K562 (cell line): Measurements from ENCODE around the gene CLDND2. TPM values are rescaled to one million over a fixed set of nuclear protein-coding genes. Genes with fewer than 3 reads are reported as not detected.
A peak's percentile ranks its signal among the peaks of the same experiment; 100 is the strongest.

Experiments used
- CBFB ChIP-seq: sonication (generic); formaldehyde crosslinking; IDR thresholded peaks from 2 replicates; pipeline ENCODE4 v1.4.0; 2020; ENCODE audit warnings: mild to moderate bottlenecking, missing genetic modification reagents
- CSDE1 ChIP-seq, 2 experiments: fragments of 450-650 bp; IDR thresholded peaks; 2 replicates each; pipeline ENCODE4 v1.6.1; 2016; ENCODE audit warnings: mild to moderate bottlenecking in 1 of 2
- DPF2 ChIP-seq: fragments of 450-650 bp; IDR thresholded peaks from 2 replicates; pipeline ENCODE4 v1.6.1; 2016
- E2F3 ChIP-seq: fragments of 250-450 bp; sonication (Bioruptor Pico); IDR thresholded peaks from 2 replicates; pipeline ENCODE4 v1.4.0; 2020; ENCODE audit warnings: mild to moderate bottlenecking
- EGR1 ChIP-seq: fragments of 450-650 bp; conservative IDR thresholded peaks from 2 replicates; pipeline ENCODE4 v1.6.1; 2017; ENCODE audit warnings: mild to moderate bottlenecking
- FOXA3 ChIP-seq, 2 experiments: fragments of 450-650 bp in 1 of 2; sonication (generic) in 1 of 2; formaldehyde crosslinking; IDR thresholded peaks in 1 of 2; conservative IDR thresholded peaks in 1 of 2; 2 replicates each; pipeline versions ENCODE4 v1.4.0 to v1.8.0; 2020 to 2022; ENCODE audit warnings: mild to moderate bottlenecking in 2 of 2, missing genetic modification reagents in 1 of 2
- GTF2E2 ChIP-seq: fragments of 200-800 bp; sonication (Bioruptor generic); IDR thresholded peaks from 2 replicates; pipeline ENCODE4 v1.6.1; 2016; ENCODE audit warnings: missing genetic modification characterization, missing compliant biosample characterization
- ILK ChIP-seq: fragments of 450-650 bp; IDR thresholded peaks from 2 replicates; pipeline ENCODE4 v1.6.1; 2016; ENCODE audit warnings: missing genetic modification characterization, low read depth, mild to moderate bottlenecking, missing compliant biosample characterization, moderate library complexity, borderline replicate concordance
- KDM5B ChIP-seq: fragments of 200-600 bp; sonication (generic); IDR thresholded peaks from 2 replicates; pipeline ENCODE4 v1.6.1; 2012; ENCODE audit warnings: low read depth, mild to moderate bottlenecking, moderate library complexity, low read length, control low read depth, inconsistent platforms; ENCODE audit not compliant: insufficient replicate concordance
- MXI1 ChIP-seq: IDR thresholded peaks from 2 replicates; pipeline ENCODE4 v1.6.1; 2011; ENCODE audit warnings: low read depth, mild to moderate bottlenecking, improper control_type of control experiment, low read length
- PHF8 ChIP-seq: fragments of 200-600 bp; sonication (generic); IDR thresholded peaks from 2 replicates; pipeline ENCODE4 v1.6.1; 2012; ENCODE audit warnings: mixed run types, mild to moderate bottlenecking, inconsistent platforms, low read length, moderate library complexity, borderline replicate concordance
- POLR2AphosphoS5 ChIP-seq: IDR thresholded peaks from 2 replicates; pipeline ENCODE4 v1.6.1; 2011; ENCODE audit warnings: mild to moderate bottlenecking, low read depth, low read length, moderate library complexity; ENCODE audit not compliant: control insufficient read depth, insufficient read depth
- POLR3G ChIP-seq: IDR thresholded peaks from 2 replicates; pipeline ENCODE4 v1.6.1; 2011; ENCODE audit not compliant: insufficient read length, insufficient replicate concordance; ENCODE audit errors: extremely low read depth
- TEAD4 ChIP-seq, 2 experiments: sonication (generic) in 1 of 2; formaldehyde crosslinking in 1 of 2; IDR thresholded peaks; 2 replicates each; pipeline versions ENCODE4 v1.6.1 to v1.8.0; 2012 to 2022; ENCODE audit warnings: borderline replicate concordance in 1 of 2, inconsistent platforms in 1 of 2, low read length in 1 of 2, mild to moderate bottlenecking in 1 of 2, missing genetic modification reagents in 1 of 2
- TSC22D4 ChIP-seq: fragments of 450-650 bp; IDR thresholded peaks from 2 replicates; pipeline ENCODE4 v1.6.1; 2016; ENCODE audit warnings: missing genetic modification characterization, missing biosample characterization, control low read depth
- USF1 ChIP-seq: sonication (generic); formaldehyde crosslinking; IDR thresholded peaks from 2 replicates; pipeline ENCODE4 v1.9.0; 2022; ENCODE audit warnings: mild to moderate bottlenecking, missing genetic modification reagents
- ZNF124 ChIP-seq: sonication (generic); formaldehyde crosslinking; IDR thresholded peaks from 2 replicates; pipeline ENCODE4 v1.8.1; 2022; ENCODE audit warnings: missing genetic modification reagents
- ZNF224 ChIP-seq: sonication (generic); formaldehyde crosslinking; IDR thresholded peaks from 2 replicates; pipeline ENCODE4 v1.8.0; 2022; ENCODE audit warnings: mild to moderate bottlenecking, missing genetic modification reagents
- ZNF347 ChIP-seq: fragments of 450-650 bp; formaldehyde crosslinking; IDR thresholded peaks from 2 replicates; pipeline ENCODE4 v1.4.0; 2020; ENCODE audit warnings: low read depth, mild to moderate bottlenecking, moderate library complexity
- ZNF79 ChIP-seq: fragments of 250-450 bp; sonication (Bioruptor Pico); IDR thresholded peaks from 2 replicates; pipeline ENCODE4 v1.4.0; 2020; ENCODE audit warnings: low read depth, mild to moderate bottlenecking, moderate library complexity
- polyA plus RNA-seq, 8 experiments: library from polyadenylated mRNA; depleted of rRNA in 4 of 8; stranded (reverse) in 5 of 8; unstranded in 3 of 8; fragments of >200 nt; fragmentation: Nextera tagmentation in 2 of 8; fragmentation: Illumina TruSeq in 1 of 8; extraction: Ambion mirVana in 2 of 8; extraction: Trizol in 1 of 8; gene quantifications; 2 replicates each; pipeline versions ENCODE4 v1.2.1 to v1.2.3, GENCODE V29; 2011 to 2014; ENCODE audit warnings: inconsistent platforms in 1 of 8, missing spikeins in 1 of 8
- total RNA-seq, 7 experiments: library from RNA; depleted of rRNA in 6 of 7; stranded (reverse); fragments of >200 nt in 6 of 7; fragmentation: Illumina TruSeq in 2 of 7; extraction: Trizol in 2 of 7; gene quantifications; 2 replicates each; pipeline versions ENCODE4 v1.2.1 to v1.2.3, GENCODE V29; 2011 to 2021; ENCODE audit warnings: low replicate concordance in 1 of 7
- TF ChIP-seq, protein P1 (sequence below): fragments of 250-450 bp; sonication (Bioruptor Pico); IDR thresholded peaks from 2 replicates; pipeline ENCODE4 v1.9.0; 2021; ENCODE audit warnings: mild to moderate bottlenecking, inconsistent platforms
- TF ChIP-seq, protein P2 (sequence below): sonication (generic); formaldehyde crosslinking; IDR thresholded peaks from 2 replicates; pipeline ENCODE4 v1.4.0; 2020; ENCODE audit warnings: mild to moderate bottlenecking, missing genetic modification reagents

Gene CLDND2
- total and polyA plus RNA-seq, 9 of the 15 experiments (the other 6 are each of a cell fraction or from before 2014, with no cell fraction given): 0.45 to 4.0 (median 1.2) TPM; not detected in 3

GRCh38 chr19:51368366-51369282 lies at the start of gene CLDND2 (continued):
- TF ChIP-seq, protein P1, sequence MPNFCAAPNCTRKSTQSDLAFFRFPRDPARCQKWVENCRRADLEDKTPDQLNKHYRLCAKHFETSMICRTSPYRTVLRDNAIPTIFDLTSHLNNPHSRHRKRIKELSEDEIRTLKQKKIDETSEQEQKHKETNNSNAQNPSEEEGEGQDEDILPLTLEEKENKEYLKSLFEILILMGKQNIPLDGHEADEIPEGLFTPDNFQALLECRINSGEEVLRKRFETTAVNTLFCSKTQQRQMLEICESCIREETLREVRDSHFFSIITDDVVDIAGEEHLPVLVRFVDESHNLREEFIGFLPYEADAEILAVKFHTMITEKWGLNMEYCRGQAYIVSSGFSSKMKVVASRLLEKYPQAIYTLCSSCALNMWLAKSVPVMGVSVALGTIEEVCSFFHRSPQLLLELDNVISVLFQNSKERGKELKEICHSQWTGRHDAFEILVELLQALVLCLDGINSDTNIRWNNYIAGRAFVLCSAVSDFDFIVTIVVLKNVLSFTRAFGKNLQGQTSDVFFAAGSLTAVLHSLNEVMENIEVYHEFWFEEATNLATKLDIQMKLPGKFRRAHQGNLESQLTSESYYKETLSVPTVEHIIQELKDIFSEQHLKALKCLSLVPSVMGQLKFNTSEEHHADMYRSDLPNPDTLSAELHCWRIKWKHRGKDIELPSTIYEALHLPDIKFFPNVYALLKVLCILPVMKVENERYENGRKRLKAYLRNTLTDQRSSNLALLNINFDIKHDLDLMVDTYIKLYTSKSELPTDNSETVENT (CRISPR knock-in tag): 0 out of 2 replicates have a peak, but pooled peaks have one; percentile 27
- TF ChIP-seq POLR2AphosphoS5: no peak
- peak; percentile 47 for TF ChIP-seq DPF2
- peak; percentile 17 for TF ChIP-seq KDM5B
- TF ChIP-seq EGR1: peak; percentile 79
- no peak for TF ChIP-seq ZNF347 (CRISPR knock-in tag)
- TF ChIP-seq FOXA3 (CRISPR knock-in tag; conservative IDR thresholded peaks at IDR 0.05 in 1 of 2, IDR thresholded peaks at IDR 0.05 in 1 of 2): 0 out of 4 replicates have a peak, but pooled peaks of 1 of the 2 experiments have one; percentile 13
- no peak for TF ChIP-seq POLR3G
- no peak for TF ChIP-seq E2F3 (CRISPR knock-in tag)
- no peak for TF ChIP-seq ZNF79 (CRISPR knock-in tag)
- TF ChIP-seq ZNF124 (CRISPR knock-in tag): 0 out of 2 replicates have a peak, but pooled peaks have one; percentile 76
- no peak for TF ChIP-seq TSC22D4 (tag)
- no peak for TF ChIP-seq ZNF224 (CRISPR knock-in tag)
- TF ChIP-seq TEAD4 (IDR thresholded peaks at IDR 0.05; ENCODE audit: low read length): no peak
- 0 out of 2 replicates have a peak, but pooled peaks have one; percentile 59 for TF ChIP-seq TEAD4 (CRISPR knock-in tag; IDR thresholded peaks at IDR 0.05; ENCODE audit: borderline replicate concordance)
- TF ChIP-seq CSDE1 (IDR thresholded peaks at IDR 0.05): no peak
- TF ChIP-seq USF1 (CRISPR knock-in tag): 0 out of 2 replicates have a peak, but pooled peaks have one; percentile 7
- no peak for TF ChIP-seq MXI1
- no peak for TF ChIP-seq CBFB (CRISPR knock-in tag)
- TF ChIP-seq, protein P2, sequence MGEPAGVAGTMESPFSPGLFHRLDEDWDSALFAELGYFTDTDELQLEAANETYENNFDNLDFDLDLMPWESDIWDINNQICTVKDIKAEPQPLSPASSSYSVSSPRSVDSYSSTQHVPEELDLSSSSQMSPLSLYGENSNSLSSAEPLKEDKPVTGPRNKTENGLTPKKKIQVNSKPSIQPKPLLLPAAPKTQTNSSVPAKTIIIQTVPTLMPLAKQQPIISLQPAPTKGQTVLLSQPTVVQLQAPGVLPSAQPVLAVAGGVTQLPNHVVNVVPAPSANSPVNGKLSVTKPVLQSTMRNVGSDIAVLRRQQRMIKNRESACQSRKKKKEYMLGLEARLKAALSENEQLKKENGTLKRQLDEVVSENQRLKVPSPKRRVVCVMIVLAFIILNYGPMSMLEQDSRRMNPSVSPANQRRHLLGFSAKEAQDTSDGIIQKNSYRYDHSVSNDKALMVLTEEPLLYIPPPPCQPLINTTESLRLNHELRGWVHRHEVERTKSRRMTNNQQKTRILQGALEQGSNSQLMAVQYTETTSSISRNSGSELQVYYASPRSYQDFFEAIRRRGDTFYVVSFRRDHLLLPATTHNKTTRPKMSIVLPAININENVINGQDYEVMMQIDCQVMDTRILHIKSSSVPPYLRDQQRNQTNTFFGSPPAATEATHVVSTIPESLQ (CRISPR knock-in tag): 0 out of 2 replicates have a peak, but pooled peaks have one; percentile 34
- no peak for TF ChIP-seq ILK
- 0 out of 2 replicates have a peak, but pooled peaks have one; percentile 38 for TF ChIP-seq GTF2E2
- TF ChIP-seq PHF8: no peak
